Kidney (tissue), 14 donors: ENCODE results near the gene SREK1IP1. TPM values are rescaled to one million over a fixed set of nuclear protein-coding genes. Genes with fewer than 3 reads are reported as not detected.

Experiments used
- DNase-seq, 5 donors: peaks; one replicate each; pipeline ENCODE4 v3.0.0-alpha.2; 2013 to 2020
- FAIRE-seq: peaks from 2 replicates; lab custom pipeline; 2012; peaks lifted over from hg19 to GRCh38; lab: Jason Lieb, UNC
- H3K27ac ChIP-seq, 2 donors: one replicate each; pipeline ENCODE4 v1.7.0; 2013; ENCODE audit warnings: low read depth in 2 of 2, low read length in 2 of 2, inconsistent platforms in 1 of 2
- H3K27me3 ChIP-seq: one replicate; pipeline ENCODE4 v1.7.1; 2013; ENCODE audit warnings: low read length, inconsistent platforms; ENCODE audit not compliant: control insufficient read depth, insufficient read depth
- H3K36me3 ChIP-seq, 3 donors: one replicate each; pipeline versions ENCODE4 v1.7.0 to v1.7.1; 2013; ENCODE audit warnings: low read length in 3 of 3, control low read depth in 1 of 3, inconsistent platforms in 1 of 3; ENCODE audit not compliant: insufficient read depth in 3 of 3, control insufficient read depth in 2 of 3
- H3K4me1 ChIP-seq, 3 donors: one replicate each; pipeline versions ENCODE4 v1.7.0 to v1.7.1; 2013; ENCODE audit warnings: low read length in 3 of 3, inconsistent platforms in 1 of 3, low read depth in 1 of 3; ENCODE audit not compliant: control insufficient read depth in 2 of 3, insufficient read depth in 2 of 3
- H3K4me3 ChIP-seq, 3 donors: one replicate each; pipeline versions ENCODE4 v1.7.0 to v1.8.1; 2013; ENCODE audit warnings: low read length in 3 of 3, control low read depth in 1 of 3, inconsistent platforms in 1 of 3
- H3K9ac ChIP-seq, 3 donors: one replicate each; pipeline versions ENCODE4 v1.7.0 to v1.7.1; 2013; ENCODE audit warnings: low read length in 3 of 3, control low read depth in 1 of 3, inconsistent platforms in 1 of 3
- H3K9me3 ChIP-seq, 3 donors: one replicate each; pipeline versions ENCODE4 v1.7.0 to v1.7.1; 2013; ENCODE audit warnings: low read length in 3 of 3, control low read depth in 1 of 3, inconsistent platforms in 1 of 3; ENCODE audit not compliant: control insufficient read depth in 2 of 3, insufficient read depth in 1 of 3
- CTCF ChIP-seq: IDR thresholded peaks from 3 replicates; pipeline ENCODE4 v1.5.1; 2012; ENCODE audit warnings: mild to moderate bottlenecking, moderate library complexity, borderline replicate concordance; ENCODE audit not compliant: insufficient read depth; ENCODE audit errors: extremely low read depth
- intact Hi-C: fragments of 100-400 bp; cut with DNase I; formaldehyde crosslinking; loops from one replicate; pipeline ENCODE4 v1.11.1; 2022
- polyA plus RNA-seq: library from polyadenylated mRNA; stranded (reverse); fragments of 350-450 nt; fragmentation: Illumina TruSeq; extraction: RNeasy Lipid Tissue Mini Kit (QIAGEN cat#74804); gene quantifications from one replicate; pipeline ENCODE4 v1.2.3, GENCODE V29; 2014; ENCODE audit warnings: low read depth, low replicate concordance; ENCODE audit not compliant: insufficient read depth
- total RNA-seq: library from RNA; stranded (reverse); fragmentation: NEBNext Ultra II Directional; extraction: Animal tissue kit (Norgen Biotek cat#: 25700); gene quantifications from one replicate; pipeline ENCODE4 v1.2.1, GENCODE V29; 2021
- donor health status: control.
- donor health status: control.
- donor health status: control.
- donor health status: control.
- donor health status: control.
- donor health status: DM: yes; HTN: yes; CAD: no.
- donor health status: Normal renal cell carcinoma (clear cell type).

Gene SREK1IP1
- total and polyA plus RNA-seq, 2 donors from 2014 or later: 16.8 to 21.8 TPM

GRCh38 chr5:64811050-64811640, 42.7 kb upstream of the SREK1IP1 start:
- H3K9ac ChIP-seq: no peak overlapping the region
- no peak overlapping the region for H3K4me3 ChIP-seq
- H3K4me1 ChIP-seq: no peaks in the 10 kb centered on the region
- H3K36me3 ChIP-seq: peaks cover 0 to 2% (median 0%) of the 10 kb centered on the region in 3 donors
- FAIRE-seq (peak; percentile 91), DNase-seq (peak in 2 of 5 donors; percentile 63 to 75)
- intact Hi-C loops: no loop called here
- no peak overlapping the region for H3K27ac ChIP-seq
- peak; percentile 49 for TF ChIP-seq CTCF
- no peaks in the 10 kb centered on the region for H3K27me3 ChIP-seq
- H3K9me3 ChIP-seq: no peaks in the 10 kb centered on the region

GRCh38 chr5:64807520-64807919, 39.0 kb upstream of the SREK1IP1 start:
- no peak for TF ChIP-seq CTCF
- H3K27me3 ChIP-seq: no peaks in the 10 kb centered on the region
- no peak overlapping the region for H3K4me3 ChIP-seq
- no peaks in the 10 kb centered on the region for H3K9me3 ChIP-seq
- no peak overlapping the region for H3K9ac ChIP-seq
- H3K4me1 ChIP-seq: no peaks in the 10 kb centered on the region
- no peak for DNase-seq
- no peak overlapping the region for H3K27ac ChIP-seq
- peaks cover 0 to 2% (median 0%) of the 10 kb centered on the region in 3 donors for H3K36me3 ChIP-seq
- FAIRE-seq: no peak
- intact Hi-C loops: loop anchor here (5.0 kb wide), 1 partner anchor 680 kb away; no protein-coding TSS in a partner anchor

DNA sequence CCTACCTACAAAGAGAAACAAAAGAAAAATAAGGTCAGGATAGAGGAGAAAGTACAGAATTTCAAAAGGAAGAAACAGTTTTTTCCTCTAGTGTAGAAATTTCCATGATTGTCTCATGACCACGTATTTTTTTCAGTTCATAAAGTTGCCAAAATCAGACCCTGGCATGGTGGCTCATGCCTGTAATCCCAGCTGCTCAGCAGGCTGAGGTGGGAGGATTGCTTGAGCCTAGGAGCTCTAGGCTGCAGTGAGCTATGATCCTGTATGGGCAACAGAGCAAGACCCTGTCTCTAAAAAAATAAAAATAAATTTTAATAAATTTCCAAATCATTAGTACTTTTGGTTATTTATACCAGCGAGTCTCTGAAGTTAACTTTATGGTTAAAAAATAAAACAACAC, 38.0 kb upstream of the SREK1IP1 start:
- no peak overlapping the region for H3K27ac ChIP-seq
- H3K36me3 ChIP-seq: peaks cover 0 to 4% (median 0%) of the 10 kb centered on the region in 3 donors
- no peak overlapping the region for H3K4me3 ChIP-seq
- no peak for TF ChIP-seq CTCF
- H3K4me1 ChIP-seq: no peaks in the 10 kb centered on the region
- intact Hi-C loops: loop anchor here (5.0 kb wide), 1 partner anchor 681 kb away; no protein-coding TSS in a partner anchor
- no peaks in the 10 kb centered on the region for H3K27me3 ChIP-seq
- H3K9me3 ChIP-seq: no peaks in the 10 kb centered on the region
- FAIRE-seq (no peak), DNase-seq (no peak)
- no peak overlapping the region for H3K9ac ChIP-seq

GRCh38 chr5:64800926-64801325, 32.4 kb upstream of the SREK1IP1 start:
- TF ChIP-seq CTCF: no peak
- Histone ChIP-seq H3K27me3 (no peaks in the 10 kb centered on the region), H3K4me1 (no peaks in the 10 kb centered on the region), H3K27ac (no peak overlapping the region), H3K9ac (no peak overlapping the region), H3K9me3 (no peaks in the 10 kb centered on the region), H3K4me3 (no peak overlapping the region), H3K36me3 (peaks cover 0 to 2% (median 0%) of the 10 kb centered on the region in 3 donors)
- DNase-seq: no peak
- peak; percentile 94 for FAIRE-seq
- intact Hi-C loops: no loop called here
